CD4-positive, alpha-beta T cell treated with Interleukin-1 beta for 1 hour (primary cell): ENCODE measurements around the gene ITGA11.

Experiments
- DNase-seq, 2 donors: peaks; one replicate each; pipeline ENCODE4 v3.0.0-alpha.2; 2020 to 2022

The ITGA11 gene

GRCh38 chr15:68447976-68448755 is 16.2 kb upstream of the ITGA11 start:
- DNase-seq = no peak

- DNase-seq = no peak
Measured at GRCh38 chr15:68447209-68447608, 15.2 kb upstream of the ITGA11 start.

- DNase-seq = no peak
Measured at GRCh38 chr15:68445351-68445750, 13.4 kb upstream of the ITGA11 start.

GRCh38 chr15:68444336-68444735 is 12.4 kb upstream of the ITGA11 start:
- no peak for DNase-seq

- no peak for DNase-seq
Measured at GRCh38 chr15:68442903-68443302, 10.9 kb upstream of the ITGA11 start.

GRCh38 chr15:68442041-68442440 is 10.1 kb upstream of the ITGA11 start:
- DNase-seq = no peak

- no peak for DNase-seq
Measured at GRCh38 chr15:68441045-68441743, 9.2 kb upstream of the ITGA11 start.

GRCh38 chr15:68440136-68440535 is 8.2 kb upstream of the ITGA11 start:
- DNase-seq = no peak

- DNase-seq = no peak
Measured at GRCh38 chr15:68439506-68439905, 7.5 kb upstream of the ITGA11 start.

GRCh38 chr15:68436680-68437079 is 4.7 kb upstream of the ITGA11 start:
- no peak for DNase-seq

GRCh38 chr15:68435966-68436365 is 4.0 kb upstream of the ITGA11 start:
- DNase-seq = no peak

- DNase-seq = no peak
Measured at GRCh38 chr15:68434021-68434420, 2.1 kb upstream of the ITGA11 start.

GRCh38 chr15:68433551-68433950 is 1.6 kb upstream of the ITGA11 start:
- DNase-seq = no peak

- no peak for DNase-seq
Measured at GRCh38 chr15:68432441-68433064, 590 bp upstream of the ITGA11 start.

- no peak for DNase-seq
Measured at GRCh38 chr15:68431037-68431791, 749 bp downstream of the ITGA11 start.

GRCh38 chr15:68430471-68431036 is 1.4 kb downstream of the ITGA11 start:
- no peak for DNase-seq

- no peak for DNase-seq
Measured at GRCh38 chr15:68429691-68430470, 2.1 kb downstream of the ITGA11 start.

GRCh38 chr15:68428431-68428940 is 3.5 kb downstream of the ITGA11 start:
- DNase-seq = no peak

- no peak for DNase-seq
Measured at GRCh38 chr15:68427963-68428362, 4.0 kb downstream of the ITGA11 start.

GRCh38 chr15:68427366-68427765 is 4.6 kb downstream of the ITGA11 start:
- DNase-seq = no peak

- DNase-seq = no peak
Measured at GRCh38 chr15:68426116-68426515, 5.8 kb downstream of the ITGA11 start.
